GM19467 (cell line): ENCODE data around the gene GKN1.

Experiments
- ATAC-seq: cut with Tn5 transposase; IDR thresholded peaks from one replicate; pipeline ENCODE4 v1.9.1; 2021; ENCODE audit warnings: mild to moderate bottlenecking, moderate library complexity; ENCODE audit not compliant: unreplicated experiment

The GKN1 gene

DNA sequence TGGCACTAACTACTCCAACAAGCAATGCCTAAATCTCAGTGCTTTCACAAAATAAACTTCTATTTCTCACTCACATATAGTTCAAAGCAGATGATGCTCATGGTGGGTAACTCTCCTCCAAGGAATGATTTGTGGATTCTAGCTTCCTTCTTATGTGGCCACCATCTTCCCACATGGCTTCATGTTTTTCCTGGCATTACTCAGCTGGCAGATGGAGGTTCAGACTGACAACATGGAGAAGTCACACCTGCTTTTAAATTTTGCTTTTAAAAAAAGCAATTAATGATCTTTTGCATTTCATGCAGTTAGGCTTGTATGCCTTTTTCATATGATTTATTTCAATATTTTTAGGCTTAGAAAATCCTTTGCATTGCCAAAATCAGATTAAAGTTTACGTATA is 15.4 kb upstream of the GKN1 start:
- no peak for ATAC-seq

DNA sequence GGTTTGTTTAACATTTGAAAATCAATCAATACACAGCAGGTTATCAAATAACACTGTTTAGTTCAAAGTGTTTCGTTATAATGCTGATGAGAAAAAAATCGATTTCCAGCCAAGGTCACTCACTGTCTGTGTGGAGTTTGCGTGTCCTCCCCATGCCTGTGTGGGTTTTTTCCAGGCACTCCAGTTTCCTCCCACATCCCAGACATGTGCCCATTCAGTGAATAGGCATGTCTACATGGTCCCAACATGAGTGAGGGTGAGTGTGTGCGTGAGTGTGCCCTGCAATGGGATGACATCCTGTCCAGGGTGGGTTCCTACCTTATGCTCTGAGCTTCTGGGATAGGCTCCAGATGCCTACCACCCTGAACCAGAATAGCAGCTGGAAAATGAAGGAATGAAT is 13.1 kb upstream of the GKN1 start:
- ATAC-seq, result no peak

GRCh38 chr2:68964282-68964681 is 10.2 kb upstream of the GKN1 start:
- ATAC-seq, result no peak

DNA sequence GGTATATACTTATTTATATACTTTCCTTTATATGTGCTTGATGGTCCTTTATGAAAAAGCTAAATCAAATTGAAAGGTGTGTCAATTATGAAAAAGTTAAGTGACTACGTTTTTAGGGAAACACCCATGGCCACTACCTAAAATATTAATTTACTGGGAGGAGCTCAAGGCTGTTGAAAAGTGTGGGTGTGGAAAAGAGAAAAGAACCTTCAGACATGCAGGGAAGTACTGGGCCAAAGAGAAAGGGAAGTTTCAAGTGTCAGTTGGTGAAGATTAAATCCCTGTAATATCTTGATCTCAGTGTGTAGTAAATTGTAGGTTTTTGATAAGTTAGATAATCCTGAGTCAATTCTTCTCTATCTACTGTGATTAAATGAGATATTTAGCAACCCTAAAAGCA is 6.2 kb upstream of the GKN1 start:
- ATAC-seq, result no peak

GRCh38 chr2:68969736-68970490 is 4.5 kb upstream of the GKN1 start:
- ATAC-seq, result no peak

DNA sequence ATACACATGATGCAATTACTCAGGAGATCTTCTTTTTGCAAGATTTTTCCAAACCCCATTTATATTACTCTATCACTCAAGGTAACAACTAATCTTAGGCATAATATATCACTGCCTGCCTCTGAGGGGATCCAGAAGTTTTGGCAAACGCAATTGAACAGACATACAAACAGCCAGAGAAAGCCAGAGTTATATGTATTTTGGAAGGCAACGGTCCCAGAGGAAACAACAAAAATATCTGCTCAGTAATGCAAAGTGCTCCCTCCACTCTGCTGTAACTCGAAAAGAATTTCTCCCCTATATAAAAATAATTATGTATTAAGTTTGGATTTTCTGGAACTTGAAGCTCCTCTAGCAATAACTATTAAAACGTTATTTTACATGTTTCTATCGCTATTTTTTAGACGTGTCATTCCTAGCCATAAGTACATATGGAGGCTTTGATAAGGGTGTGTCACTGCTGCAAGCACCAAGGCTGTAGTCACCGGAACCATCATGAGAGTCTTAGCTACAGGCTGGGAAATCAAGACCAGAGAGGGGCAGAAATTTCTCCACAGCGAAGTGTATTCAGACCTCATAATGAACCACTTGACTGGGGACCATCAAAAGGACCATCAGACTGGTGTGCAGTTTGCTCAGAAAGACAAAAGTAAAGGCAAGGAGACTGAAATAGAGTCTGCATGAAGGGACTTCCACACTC is 3.7 kb upstream of the GKN1 start:
- ATAC-seq, result no peak

DNA sequence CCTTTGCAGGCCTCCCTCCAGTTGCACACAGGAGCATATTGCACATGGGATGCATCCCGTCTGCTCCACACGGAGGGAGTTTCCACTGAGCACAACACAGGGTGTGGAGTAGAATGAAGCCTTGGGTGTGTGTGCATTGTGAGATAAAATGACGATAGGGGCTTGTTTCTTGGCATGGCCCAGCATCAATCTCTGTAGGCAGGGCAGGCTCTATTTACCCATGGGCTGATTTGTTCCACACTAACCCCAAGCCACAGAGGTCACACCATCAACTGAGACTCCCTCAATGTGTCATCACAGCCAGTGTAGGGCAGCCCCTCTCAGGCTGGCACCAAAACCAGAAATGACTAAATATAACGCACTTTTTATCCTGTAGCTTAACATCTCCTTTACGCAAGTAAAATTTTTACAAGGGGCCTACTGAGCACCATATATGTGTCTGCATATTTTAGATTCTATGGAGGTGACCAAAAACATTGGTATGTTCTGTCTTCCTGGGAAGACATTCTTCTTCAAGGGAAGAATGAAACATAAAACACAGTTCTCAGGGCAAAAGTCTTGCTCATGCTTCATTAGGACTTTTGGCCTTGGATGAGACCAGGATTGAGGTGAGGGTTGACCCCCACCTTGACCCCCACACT is 2.7 kb upstream of the GKN1 start:
- ATAC-seq, result no peak

- no peak for ATAC-seq
Measured at GRCh38 chr2:68974946-68975665, 670 bp downstream of the GKN1 start.

GRCh38 chr2:68975844-68976243 is 1.4 kb downstream of the GKN1 start:
- ATAC-seq, result no peak

DNA sequence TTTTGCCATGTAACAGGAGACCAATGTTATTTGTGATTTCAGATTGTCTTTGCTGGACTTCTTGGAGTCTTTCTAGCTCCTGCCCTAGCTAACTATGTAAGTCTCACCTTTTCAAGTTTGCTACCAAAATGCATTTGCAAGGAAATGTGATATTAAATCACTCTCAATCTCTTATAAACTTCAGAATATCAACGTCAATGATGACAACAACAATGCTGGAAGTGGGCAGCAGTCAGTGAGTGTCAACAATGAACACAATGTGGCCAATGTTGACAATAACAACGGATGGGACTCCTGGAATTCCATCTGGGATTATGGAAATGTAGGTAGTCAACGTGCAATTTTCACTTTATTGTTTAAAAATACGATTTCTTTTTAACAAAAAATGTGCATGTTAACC is 3.0 kb downstream of the GKN1 start:
- ATAC-seq, result no peak

GRCh38 chr2:68978098-68978497 is 3.7 kb downstream of the GKN1 start:
- ATAC-seq, result no peak

DNA sequence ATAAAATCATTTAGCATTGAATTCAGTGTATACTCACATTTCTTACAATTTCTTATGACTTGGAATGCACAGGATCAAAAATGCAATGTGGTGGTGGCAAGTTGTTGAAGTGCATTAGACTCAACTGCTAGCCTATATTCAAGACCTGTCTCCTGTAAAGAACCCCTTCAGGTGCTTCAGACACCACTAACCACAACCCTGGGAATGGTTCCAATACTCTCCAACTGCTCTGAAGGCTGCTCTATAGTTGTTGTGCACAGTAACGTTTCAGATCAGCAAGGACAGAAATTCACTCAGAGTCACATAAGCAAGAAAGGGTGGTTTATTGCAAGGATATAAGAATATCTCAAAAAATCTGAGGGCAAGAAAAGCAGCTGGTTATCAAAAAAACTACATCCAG is 6.5 kb downstream of the GKN1 start:
- no peak for ATAC-seq

GRCh38 chr2:68987021-68987503 is 12.6 kb downstream of the GKN1 start:
- no peak for ATAC-seq

- no peak for ATAC-seq
Measured at GRCh38 chr2:68989035-68989434, 14.6 kb downstream of the GKN1 start.

DNA sequence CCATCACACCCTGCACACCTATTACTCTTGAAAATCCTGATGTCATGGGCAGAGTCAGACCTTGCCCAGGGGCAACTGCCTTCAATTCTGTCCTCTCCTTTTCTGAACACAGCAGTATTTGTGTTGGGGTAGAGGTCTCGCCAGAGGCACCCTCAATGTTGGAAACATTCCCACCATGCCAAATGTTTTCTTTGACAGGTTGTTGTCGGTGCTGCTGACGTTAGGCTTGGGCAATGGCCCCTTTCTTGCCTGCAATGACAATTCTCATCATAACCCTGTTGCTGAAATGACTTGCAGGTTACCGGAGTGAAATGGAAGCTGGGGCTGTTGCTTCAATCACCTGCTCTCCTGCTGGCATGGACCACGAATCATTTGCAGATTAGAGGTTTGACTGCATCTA is 17.9 kb downstream of the GKN1 start:
- ATAC-seq, result no peak

- ATAC-seq, result no peak
Measured at GRCh38 chr2:68992933-68993332, 18.5 kb downstream of the GKN1 start.

DNA sequence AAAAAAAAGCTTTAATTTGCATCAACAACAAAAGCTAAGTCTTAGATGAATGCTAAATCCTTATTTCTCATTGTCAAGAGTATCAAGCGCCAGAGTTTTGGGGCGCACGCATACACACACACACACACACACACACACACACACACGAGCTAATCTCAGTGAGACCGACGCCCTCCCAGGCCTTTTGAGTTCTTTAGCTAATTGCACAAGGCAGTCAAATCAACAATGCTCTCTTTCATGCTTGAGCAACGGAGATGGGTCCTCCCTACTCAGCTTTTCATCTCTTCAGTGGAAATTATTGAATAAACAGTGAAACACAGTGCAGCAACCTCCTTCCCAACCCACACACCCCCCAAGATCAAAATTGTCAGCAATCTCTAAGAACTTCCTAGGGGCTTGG is 19.2 kb downstream of the GKN1 start:
- no peak for ATAC-seq

DNA sequence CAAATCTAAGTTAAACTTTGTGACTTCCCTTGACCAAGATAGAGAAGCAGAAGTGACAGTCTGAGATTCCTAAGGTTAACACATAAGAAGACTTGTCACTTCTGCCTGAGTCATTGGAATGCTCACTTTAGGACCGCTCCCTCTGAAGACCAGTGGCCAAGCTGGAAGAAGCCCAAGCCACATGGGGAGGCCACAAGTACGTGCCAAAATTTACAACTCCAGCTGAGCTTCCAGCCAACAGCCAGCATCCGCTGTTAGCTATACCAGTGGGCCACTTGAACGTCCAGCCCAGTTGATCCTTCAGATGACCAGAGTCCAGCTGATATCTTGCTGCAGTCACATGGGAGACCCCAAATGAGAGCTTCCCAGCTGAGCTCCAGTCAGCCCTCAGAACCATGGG is 20.4 kb downstream of the GKN1 start:
- ATAC-seq, result no peak

GRCh38 chr2:68995916-68996315 is 21.5 kb downstream of the GKN1 start:
- ATAC-seq, result no peak

- no peak for ATAC-seq
Measured at GRCh38 chr2:68997401-68997800, 23.0 kb downstream of the GKN1 start.

GRCh38 chr2:69001879-69002278 is 27.4 kb downstream of the GKN1 start:
- no peak for ATAC-seq
